ENCODE data around the gene STOML1.
"Not testable (repeated sequence)": the region's sequence is repeated elsewhere in the genome, so short reads cannot be mapped to it uniquely, and the experiment has no call there.

Gene STOML1

DNA sequence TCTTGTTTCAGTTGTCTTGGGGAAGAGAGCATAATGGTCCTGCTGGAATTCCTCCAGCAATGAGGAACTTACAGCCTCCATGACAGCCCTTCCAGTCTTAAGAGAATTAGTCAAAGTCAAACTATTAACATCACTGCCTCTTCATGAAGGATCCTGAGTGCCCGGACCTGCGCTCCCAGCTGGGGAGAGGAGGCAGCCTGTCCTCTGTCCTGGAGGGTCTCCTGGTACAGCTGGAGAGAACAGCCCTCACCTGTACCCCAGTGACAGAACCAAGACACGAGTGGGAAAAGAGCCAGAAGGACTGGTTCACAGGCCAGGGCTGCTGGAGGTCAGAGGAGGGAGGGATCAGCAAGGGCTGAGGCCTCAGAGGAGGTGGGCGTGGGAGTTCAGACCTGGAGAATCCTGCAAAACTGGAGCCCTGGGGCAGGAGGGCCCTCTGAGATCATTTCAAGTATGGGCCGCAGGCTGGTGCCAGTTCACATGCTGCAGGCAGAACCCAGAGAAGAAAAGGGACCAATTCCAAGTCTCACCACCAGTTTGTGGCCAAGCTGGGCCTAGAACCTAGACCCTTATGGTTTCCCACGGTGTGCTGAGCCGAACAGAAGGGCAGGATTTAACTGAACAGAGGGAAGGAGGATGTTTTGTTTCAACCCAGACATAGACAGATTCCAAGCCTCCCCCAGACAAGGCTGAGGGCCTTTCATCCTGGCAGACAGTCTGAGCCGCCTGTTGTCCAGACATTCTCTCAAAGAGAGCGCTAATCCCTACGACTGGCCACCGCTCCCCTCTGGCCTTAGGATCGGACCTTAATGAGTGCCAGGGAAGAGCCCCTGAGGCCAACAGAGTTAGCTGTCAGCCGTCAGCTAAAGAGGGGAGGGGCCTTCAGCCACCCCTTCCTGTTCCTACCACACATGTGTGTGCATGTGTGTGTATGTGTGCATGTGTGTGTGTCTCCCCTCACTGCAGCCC is 47.6 kb downstream of the STOML1 start:
- DNase-seq = no peak

GRCh38 chr15:73942751-73943270 is 49.3 kb downstream of the STOML1 start:
- DNase-seq = no peak

DNA sequence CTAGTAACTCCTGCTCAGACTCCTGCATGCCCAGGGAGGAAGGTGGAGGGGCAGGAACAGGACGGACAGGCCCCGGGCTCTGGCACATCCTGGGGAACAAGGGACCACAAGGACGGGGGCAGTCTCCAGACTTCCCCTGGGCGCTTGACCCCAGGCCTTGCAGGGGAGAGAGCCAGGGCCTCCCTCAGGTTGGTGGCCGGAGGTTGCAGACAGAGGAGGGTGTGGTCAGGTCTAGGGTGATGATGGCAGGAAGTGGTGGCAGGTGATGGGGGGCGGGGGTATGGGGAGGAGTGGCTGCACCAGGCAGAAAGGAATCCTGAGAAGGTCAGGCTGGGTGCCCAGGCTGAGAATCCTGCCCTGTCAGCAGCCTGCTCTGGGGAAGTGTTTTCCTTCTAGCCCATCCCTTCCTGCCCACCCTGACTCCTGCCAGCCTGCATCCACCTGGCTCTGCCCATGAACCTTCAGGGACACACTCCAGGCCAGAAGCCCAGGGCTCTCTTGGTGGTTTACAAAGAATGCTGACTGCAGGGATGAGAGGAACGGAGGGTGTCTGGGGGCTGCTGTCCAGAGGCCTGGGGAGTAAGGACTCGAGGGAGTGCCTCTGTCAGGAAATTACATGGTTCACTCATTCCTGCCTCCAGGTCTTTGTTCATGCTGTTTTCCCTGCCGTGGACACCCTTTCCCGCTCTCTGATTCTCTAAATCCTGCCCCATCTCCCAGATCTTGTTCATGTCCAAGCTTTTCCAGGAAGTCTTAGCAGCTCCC is 50.0 kb downstream of the STOML1 start:
- no peak for DNase-seq

DNA sequence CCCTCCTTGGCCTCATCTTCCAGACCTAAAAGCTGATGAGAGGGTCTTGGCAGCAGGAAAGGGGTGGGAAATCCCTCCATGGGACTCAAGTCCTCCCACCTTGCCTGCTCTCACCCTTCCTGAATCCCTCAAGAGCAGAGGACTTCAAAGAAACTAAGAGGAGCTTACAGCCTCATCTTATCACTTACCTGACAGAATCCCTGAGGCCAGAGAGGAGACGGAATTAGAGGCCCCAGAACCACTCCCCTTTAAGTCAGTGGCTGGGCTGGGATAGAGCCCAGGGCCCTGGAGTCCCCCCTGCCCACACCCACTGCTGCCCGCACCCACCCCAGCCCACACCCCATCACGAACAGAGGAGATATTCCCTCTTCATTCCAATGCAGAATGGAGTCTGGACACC is 50.6 kb downstream of the STOML1 start:
- no peak for DNase-seq

DNA sequence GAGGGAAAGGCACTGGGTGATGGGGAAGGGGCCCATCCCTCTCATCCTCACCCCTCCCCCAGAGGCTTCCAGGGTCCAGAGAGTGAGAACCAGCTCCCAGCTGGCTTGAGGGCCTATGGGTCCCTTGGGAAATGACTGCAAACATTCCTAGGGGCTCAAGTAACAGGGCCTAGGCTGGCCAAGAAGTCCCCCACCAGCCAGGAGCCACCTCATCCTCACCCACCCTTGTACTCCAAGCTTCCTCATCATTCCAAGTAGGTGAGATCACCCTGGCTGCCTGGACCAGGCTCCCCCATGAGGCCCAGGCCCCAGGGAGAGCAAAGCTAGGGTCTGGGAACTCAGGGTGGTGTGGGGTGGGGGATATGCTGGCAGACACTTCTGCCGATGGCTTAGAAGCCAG is 51.1 kb downstream of the STOML1 start:
- no peak for DNase-seq

DNA sequence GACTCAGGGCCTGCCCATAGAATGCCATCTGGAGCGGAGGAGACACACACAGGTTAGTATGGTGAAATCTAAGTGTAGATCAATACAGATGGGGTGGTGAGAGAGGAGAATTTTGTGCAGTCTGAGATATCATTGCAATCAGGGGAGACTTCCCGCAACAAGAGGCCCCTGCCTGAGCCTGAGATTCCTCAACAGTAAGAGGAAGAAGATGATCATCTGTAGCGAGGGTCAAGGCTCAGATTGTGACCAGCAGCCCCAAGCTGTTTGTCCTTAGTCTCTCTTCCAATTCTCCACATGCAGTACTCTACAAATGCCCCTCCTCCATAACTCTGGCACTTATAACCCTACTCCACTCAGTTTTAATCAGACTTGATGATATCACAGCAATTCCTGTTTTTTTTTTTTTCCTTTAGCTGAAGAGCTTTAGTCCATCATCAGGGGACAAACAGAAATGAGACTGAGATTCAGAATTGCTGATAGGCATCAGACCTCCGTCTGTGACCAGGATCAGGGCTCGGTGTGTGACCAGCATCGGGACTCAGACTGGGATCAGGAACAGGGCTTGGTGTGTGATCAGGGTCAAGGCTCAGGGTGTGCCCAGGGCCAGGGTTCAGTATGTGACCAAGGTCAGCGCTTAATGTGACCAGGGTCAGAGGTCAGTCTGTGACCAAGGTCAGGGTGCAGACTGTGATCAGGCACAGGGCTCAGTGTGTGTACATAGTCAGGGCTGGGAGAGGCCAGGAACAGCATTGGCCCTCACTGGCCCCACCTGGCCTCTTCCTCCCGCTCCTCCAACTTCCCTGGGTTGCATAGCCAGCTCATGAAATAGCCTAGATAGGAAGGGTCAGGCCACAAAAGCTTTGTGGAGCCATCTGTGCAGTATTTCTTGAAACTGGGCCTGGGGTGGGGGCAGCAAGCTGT is 51.8 kb downstream of the STOML1 start:
- no peak for DNase-seq

DNA sequence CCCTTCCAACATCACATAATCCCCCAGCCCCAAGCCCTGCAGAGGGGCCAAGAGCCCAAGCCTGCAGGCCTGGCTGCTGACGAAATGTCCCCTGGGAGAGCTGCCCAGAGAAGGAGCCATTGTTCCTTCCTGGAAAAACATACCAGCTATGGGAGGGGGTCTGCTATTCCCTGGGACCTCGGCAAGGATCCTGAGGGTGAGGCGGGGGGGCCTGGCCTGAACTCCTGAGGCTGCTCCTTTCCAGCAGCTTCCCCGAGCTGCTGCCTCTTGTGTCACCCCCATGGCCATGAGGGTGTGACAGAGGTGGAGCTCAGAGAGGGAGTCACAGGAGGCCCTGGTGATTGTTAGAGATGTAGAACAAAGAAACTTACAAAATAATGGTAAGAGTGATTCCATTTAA is 53.0 kb downstream of the STOML1 start:
- no peak for DNase-seq

- DNase-seq = not testable (repeated sequence)
These were observed 53.6 kb downstream of the STOML1 start for GRCh38 chr15:73938516-73938915.

DNA sequence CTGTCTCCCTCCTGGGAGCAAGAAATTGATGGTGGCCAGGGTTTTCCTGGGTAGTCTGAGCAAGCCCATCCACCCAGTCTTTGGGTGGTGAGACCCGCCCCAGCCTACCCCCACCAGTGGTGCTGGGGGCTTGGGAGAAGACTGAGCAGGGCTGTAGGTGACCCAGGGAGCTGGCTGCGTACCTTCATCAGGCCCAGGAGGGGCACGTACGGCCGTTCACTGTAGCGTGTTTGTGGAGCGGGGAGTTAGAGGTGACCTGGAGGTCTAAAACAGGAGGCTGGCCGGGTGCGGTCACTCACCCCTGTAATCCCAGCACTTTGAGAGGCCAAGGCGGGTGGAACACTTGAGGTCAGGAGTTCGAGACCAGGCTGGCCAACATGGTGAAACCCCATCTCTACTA is 54.4 kb downstream of the STOML1 start:
- no peak for DNase-seq

DNA sequence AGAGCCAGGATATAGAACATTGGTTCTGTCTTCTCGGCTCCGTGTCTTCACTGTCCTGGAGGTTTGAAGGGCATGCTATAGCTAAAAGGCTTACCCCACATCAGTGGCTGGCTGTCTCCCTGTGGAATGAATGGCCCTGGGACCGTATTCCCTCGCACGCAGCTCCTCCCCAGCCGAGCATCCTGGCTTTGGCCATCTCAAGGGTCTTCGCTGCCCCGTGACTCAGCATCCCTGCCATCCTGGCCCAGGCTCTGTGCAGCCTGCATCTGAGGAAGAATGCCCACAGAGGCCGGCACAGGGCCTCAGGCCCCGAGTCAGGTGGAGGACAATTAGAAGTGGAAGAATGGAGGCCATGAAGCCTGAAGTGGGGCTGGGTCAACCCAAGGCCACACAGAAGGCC is 54.8 kb downstream of the STOML1 start:
- no peak for DNase-seq

DNA sequence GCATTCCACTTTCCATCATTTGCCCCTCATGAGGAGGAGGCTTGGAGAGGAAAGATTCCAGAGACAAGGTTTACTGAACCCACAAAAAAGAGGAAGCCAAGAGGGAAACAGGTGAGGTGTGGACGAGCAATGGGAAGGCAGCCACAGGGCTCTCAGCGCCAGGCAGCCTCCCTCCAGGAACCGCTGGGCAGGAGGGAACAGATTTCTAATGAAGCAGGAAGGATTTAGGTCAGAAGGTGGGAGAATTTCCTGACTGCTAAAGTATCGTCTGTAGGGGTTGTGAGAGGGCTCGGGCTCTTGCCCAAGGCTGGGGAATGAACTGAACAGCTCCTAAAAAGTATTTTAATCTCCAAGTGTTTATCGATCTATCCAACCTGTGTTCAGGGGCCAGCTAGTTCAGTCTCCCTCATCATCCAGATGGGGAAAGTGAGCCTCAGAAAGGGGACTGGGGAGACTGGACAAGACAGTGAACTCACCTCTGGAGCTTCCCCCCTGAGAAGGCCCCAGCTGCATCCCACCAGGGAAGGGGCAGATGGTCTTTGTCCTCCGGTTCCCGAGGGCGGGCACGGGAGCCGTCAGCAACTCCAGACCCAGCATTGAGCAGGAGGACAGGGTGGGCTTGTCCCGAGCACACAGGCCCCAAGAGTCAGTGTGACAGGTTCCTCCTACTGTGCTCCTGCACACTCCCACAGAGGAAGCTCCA is 55.4 kb downstream of the STOML1 start:
- DNase-seq = no peak

DNA sequence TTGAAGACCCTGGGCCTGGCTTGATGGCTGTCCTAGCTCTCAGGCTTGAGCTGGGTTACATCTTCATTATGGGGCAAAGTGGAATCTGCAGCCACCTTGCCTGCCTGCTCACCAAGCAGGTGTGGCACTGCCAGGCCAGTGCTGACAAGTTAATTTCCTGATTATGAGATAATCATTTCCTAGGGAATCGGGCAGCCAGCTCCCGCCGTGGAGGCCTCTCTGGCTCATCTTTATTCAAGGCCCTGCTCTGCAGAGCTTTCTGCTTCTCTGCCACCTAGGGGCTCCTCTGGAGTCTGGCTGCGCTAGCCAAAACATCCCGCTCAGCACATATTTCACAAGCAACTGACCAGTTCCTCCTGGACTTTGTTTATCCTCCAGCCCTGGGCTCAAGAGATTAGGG is 55.9 kb downstream of the STOML1 start:
- no peak for DNase-seq

GRCh38 chr15:73935547-73935946 is 56.5 kb downstream of the STOML1 start:
- DNase-seq = no peak

GRCh38 chr15:73934281-73934680 is 57.8 kb downstream of the STOML1 start:
- no peak for DNase-seq

DNA sequence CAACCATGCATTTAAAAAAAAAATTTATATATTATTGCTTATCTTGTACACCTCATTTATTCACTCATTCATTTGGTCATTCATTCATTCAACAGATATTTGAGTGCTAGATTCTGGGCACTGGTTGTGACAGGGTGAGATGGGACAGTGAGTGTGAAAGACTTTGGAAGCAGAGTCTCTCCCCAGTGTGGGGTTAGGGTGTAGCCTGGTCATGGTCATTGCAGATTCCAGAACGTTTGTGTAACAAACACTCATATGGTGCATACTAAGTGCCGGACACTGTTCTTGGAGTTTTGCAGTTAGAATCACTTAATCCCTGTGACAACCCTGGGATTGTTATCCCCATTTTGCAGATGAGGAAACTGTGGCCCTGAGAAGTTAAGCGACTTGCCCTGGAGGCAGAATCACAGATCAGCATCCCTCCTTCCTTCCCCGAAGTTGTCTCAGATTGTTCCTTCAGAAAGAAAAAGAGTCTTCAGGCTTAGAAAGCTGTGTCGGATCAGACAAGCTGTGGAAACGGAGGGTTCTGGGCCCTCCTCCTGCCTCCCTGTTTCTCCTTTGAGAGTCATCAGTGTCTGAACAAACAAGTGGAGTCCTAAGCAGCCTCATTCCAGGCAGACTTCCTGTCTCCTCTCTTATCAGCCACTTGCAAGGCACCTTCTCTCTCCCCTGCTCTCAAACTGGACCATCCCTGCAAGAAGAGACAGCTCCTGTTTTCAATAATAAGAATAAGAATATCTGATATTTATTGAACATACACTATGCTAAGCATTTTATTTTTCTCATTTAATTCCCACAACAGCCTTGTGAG is 59.5 kb downstream of the STOML1 start:
- DNase-seq = no peak

GRCh38 chr15:73931441-73931840 is 60.7 kb downstream of the STOML1 start:
- no peak for DNase-seq

DNA sequence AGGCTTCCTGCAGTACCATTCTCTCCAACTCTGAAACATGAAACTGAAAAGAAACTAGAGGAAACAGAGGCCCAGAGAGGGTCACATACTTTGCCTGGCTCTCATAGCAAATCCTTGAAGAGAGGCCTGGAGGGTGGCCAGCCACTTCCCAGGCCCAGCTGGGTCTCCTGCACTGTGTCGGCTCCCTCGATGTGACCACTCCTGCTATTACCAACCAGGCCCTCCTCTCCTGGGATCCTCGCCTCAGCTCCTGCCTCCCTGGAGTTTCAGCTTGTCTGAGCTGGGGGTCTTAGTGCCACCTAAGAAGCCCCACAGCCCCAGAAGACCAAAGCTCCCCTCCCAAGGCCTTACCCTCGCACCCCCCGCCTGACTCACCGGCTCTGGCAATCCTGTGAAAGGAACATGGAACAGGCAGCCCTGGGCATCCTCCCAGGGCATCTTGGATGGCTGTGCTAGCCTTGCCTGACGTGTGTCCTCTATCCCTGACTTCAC is 61.3 kb downstream of the STOML1 start:
- DNase-seq = no peak

GRCh38 chr15:73930371-73930770 is 61.7 kb downstream of the STOML1 start:
- no peak for DNase-seq

GRCh38 chr15:73928971-73929627 is 63.0 kb downstream of the STOML1 start:
- DNase-seq = no peak
